ENCODE data around the gene RAN. TPM values are rescaled to one million over a fixed set of nuclear protein-coding genes. Genes with fewer than 3 reads are reported as not detected.
"Not testable (repeated sequence)": the region's sequence is repeated elsewhere in the genome, so short reads cannot be mapped to it uniquely, and the experiment has no call there.

The RAN gene
- polyA plus RNA-seq, 1 donor from 2014 or later, result 616 TPM

DNA sequence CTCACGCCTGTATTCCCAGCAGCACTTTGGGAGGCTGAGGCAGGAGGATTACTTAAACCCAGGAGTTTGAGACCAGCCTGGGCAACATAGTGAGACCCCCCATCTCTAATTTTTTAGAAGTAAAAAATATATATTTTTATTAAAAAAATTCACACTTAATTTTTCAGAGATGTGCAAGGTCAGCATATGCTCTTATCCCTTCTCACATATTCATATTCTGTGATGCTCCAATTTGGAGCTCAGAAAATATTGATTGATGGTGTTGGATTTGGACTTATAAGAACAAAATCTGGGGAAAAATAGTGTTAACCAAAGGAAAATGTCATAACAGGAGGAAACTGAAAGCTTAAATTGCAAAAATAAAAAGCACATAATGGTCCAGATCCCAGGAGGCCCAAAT is 9.7 kb downstream of the RAN start:
- Histone ChIP-seq H3K9me2 (ENCODE audit: insufficient read depth, low read length) (no peaks in the 10 kb centered on the region), H3K4me2 (ENCODE audit: low read length) (no peak overlapping the region), H4K20me1 (ENCODE audit: insufficient read depth) (no peaks in the 10 kb centered on the region), H3K9me3 (ENCODE audit: low read length) (no peaks in the 10 kb centered on the region), H3F3A (ENCODE audit: insufficient read depth, low read length, poor library complexity, severe bottlenecking) (no peaks in the 10 kb centered on the region), H2AFZ (ENCODE audit: low read depth, low read length) (no peak overlapping the region), H3K4me3 (ENCODE audit: low read length) (no peak overlapping the region), H3K36me3 (ENCODE audit: insufficient read depth, low read length) (peaks cover 3% of the 10 kb centered on the region), H3K27me3 (ENCODE audit: insufficient read depth, low read depth, low read length) (no peaks in the 10 kb centered on the region), H3K79me2 (replicated peaks; ENCODE audit: insufficient read depth, low read length) (no peaks in the 10 kb centered on the region), H3K9ac (ENCODE audit: low read length) (no peak overlapping the region), H3K27ac (ENCODE audit: low read length) (no peak overlapping the region)
- no peak for TF ChIP-seq EZH2 (IDR thresholded peaks at IDR 0.05; ENCODE audit: borderline replicate concordance, insufficient read depth, low read length, poor library complexity, severe bottlenecking)
- TF ChIP-seq SMC3 (conservative IDR thresholded peaks at IDR 0.05; ENCODE audit: poor library complexity), result no peak
- TF ChIP-seq TAF1 (IDR thresholded peaks at IDR 0.05; ENCODE audit: low read depth), result no peak
- TF ChIP-seq EP300 (conservative IDR thresholded peaks at IDR 0.05; ENCODE audit: poor library complexity, severe bottlenecking), result no peak

DNA sequence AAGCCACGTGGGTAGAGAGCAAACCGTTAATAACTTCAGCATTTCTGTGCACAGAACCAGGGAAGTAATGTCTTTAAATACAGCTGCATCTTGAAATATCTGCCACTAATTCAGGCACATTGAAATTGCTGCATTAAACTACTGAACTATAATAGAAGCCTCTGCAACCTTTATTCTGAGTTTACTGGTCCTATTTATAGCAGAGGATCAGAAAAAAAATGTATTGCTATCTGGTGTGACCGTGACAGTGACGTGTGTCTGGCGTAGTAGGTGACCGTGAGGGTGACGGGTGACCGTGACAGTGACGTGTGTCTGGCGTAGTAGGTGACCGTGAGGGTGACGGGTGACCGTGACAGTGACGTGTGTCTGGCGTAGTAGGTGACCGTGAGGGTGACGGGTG is 15.3 kb downstream of the RAN start:
- H3K27me3 ChIP-seq (ENCODE audit: insufficient read depth, low read depth, low read length); H3K79me2 ChIP-seq (replicated peaks; ENCODE audit: insufficient read depth, low read length); H3K9me2 ChIP-seq (ENCODE audit: insufficient read depth, low read length); H3K4me3 ChIP-seq (ENCODE audit: low read length); H4K20me1 ChIP-seq (ENCODE audit: insufficient read depth); H3K36me3 ChIP-seq (ENCODE audit: insufficient read depth, low read length); H3K9me3 ChIP-seq (ENCODE audit: low read length); H3F3A ChIP-seq (ENCODE audit: insufficient read depth, low read length, poor library complexity, severe bottlenecking); H3K27ac ChIP-seq (ENCODE audit: low read length); H3K9ac ChIP-seq (ENCODE audit: low read length); H3K4me2 ChIP-seq (ENCODE audit: low read length); H2AFZ ChIP-seq (ENCODE audit: low read depth, low read length): not testable (repeated sequence)

GRCh38 chr12:130904064-130904463 is 32.2 kb downstream of the RAN start:
- Histone ChIP-seq H3K9me3 (ENCODE audit: low read length) (no peaks in the 10 kb centered on the region), H3K4me3 (ENCODE audit: low read length) (no peak overlapping the region), H3K9me2 (ENCODE audit: insufficient read depth, low read length) (no peaks in the 10 kb centered on the region), H3K4me2 (ENCODE audit: low read length) (no peak overlapping the region), H3F3A (ENCODE audit: insufficient read depth, low read length, poor library complexity, severe bottlenecking) (no peaks in the 10 kb centered on the region), H2AFZ (ENCODE audit: low read depth, low read length) (no peak overlapping the region), H3K36me3 (ENCODE audit: insufficient read depth, low read length) (no peaks in the 10 kb centered on the region), H3K27ac (ENCODE audit: low read length) (no peak overlapping the region), H3K79me2 (replicated peaks; ENCODE audit: insufficient read depth, low read length) (no peaks in the 10 kb centered on the region), H3K27me3 (ENCODE audit: insufficient read depth, low read depth, low read length) (no peaks in the 10 kb centered on the region), H3K9ac (ENCODE audit: low read length) (no peak overlapping the region), H4K20me1 (ENCODE audit: insufficient read depth) (no peaks in the 10 kb centered on the region)
- TF ChIP-seq RAD21 (conservative IDR thresholded peaks at IDR 0.05) (no peak), TAF1 (IDR thresholded peaks at IDR 0.05; ENCODE audit: low read depth) (no peak), EZH2 (IDR thresholded peaks at IDR 0.05; ENCODE audit: borderline replicate concordance, insufficient read depth, low read length, poor library complexity, severe bottlenecking) (no peak), MXI1 (conservative IDR thresholded peaks at IDR 0.05; ENCODE audit: poor library complexity, severe bottlenecking) (no peak), POLR2AphosphoS5 (IDR thresholded peaks at IDR 0.05) (no peak), SMC3 (conservative IDR thresholded peaks at IDR 0.05; ENCODE audit: poor library complexity) (no peak), EP300 (conservative IDR thresholded peaks at IDR 0.05; ENCODE audit: poor library complexity, severe bottlenecking) (no peak)
- TF ChIP-seq, protein P1, sequence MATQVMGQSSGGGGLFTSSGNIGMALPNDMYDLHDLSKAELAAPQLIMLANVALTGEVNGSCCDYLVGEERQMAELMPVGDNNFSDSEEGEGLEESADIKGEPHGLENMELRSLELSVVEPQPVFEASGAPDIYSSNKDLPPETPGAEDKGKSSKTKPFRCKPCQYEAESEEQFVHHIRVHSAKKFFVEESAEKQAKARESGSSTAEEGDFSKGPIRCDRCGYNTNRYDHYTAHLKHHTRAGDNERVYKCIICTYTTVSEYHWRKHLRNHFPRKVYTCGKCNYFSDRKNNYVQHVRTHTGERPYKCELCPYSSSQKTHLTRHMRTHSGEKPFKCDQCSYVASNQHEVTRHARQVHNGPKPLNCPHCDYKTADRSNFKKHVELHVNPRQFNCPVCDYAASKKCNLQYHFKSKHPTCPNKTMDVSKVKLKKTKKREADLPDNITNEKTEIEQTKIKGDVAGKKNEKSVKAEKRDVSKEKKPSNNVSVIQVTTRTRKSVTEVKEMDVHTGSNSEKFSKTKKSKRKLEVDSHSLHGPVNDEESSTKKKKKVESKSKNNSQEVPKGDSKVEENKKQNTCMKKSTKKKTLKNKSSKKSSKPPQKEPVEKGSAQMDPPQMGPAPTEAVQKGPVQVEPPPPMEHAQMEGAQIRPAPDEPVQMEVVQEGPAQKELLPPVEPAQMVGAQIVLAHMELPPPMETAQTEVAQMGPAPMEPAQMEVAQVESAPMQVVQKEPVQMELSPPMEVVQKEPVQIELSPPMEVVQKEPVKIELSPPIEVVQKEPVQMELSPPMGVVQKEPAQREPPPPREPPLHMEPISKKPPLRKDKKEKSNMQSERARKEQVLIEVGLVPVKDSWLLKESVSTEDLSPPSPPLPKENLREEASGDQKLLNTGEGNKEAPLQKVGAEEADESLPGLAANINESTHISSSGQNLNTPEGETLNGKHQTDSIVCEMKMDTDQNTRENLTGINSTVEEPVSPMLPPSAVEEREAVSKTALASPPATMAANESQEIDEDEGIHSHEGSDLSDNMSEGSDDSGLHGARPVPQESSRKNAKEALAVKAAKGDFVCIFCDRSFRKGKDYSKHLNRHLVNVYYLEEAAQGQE (IDR thresholded peaks at IDR 0.05; ENCODE audit: borderline replicate concordance), result no peak
- TF ChIP-seq, protein P2, sequence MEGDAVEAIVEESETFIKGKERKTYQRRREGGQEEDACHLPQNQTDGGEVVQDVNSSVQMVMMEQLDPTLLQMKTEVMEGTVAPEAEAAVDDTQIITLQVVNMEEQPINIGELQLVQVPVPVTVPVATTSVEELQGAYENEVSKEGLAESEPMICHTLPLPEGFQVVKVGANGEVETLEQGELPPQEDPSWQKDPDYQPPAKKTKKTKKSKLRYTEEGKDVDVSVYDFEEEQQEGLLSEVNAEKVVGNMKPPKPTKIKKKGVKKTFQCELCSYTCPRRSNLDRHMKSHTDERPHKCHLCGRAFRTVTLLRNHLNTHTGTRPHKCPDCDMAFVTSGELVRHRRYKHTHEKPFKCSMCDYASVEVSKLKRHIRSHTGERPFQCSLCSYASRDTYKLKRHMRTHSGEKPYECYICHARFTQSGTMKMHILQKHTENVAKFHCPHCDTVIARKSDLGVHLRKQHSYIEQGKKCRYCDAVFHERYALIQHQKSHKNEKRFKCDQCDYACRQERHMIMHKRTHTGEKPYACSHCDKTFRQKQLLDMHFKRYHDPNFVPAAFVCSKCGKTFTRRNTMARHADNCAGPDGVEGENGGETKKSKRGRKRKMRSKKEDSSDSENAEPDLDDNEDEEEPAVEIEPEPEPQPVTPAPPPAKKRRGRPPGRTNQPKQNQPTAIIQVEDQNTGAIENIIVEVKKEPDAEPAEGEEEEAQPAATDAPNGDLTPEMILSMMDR (IDR thresholded peaks at IDR 0.05; ENCODE audit: poor library complexity, severe bottlenecking), result no peak

- not testable (repeated sequence) for H2AFZ ChIP-seq (ENCODE audit: low read depth, low read length); H3F3A ChIP-seq (ENCODE audit: insufficient read depth, low read length, poor library complexity, severe bottlenecking); H3K4me3 ChIP-seq (ENCODE audit: low read length); H3K27me3 ChIP-seq (ENCODE audit: insufficient read depth, low read depth, low read length); H3K9me3 ChIP-seq (ENCODE audit: low read length); H3K4me2 ChIP-seq (ENCODE audit: low read length); H4K20me1 ChIP-seq (ENCODE audit: insufficient read depth); H3K9me2 ChIP-seq (ENCODE audit: insufficient read depth, low read length); H3K9ac ChIP-seq (ENCODE audit: low read length); H3K27ac ChIP-seq (ENCODE audit: low read length); H3K79me2 ChIP-seq (replicated peaks; ENCODE audit: insufficient read depth, low read length); H3K36me3 ChIP-seq (ENCODE audit: insufficient read depth, low read length)
These were observed 33.1 kb downstream of the RAN start for GRCh38 chr12:130904936-130905455.
